DOHH2 (cell line): ENCODE measurements around the gene EBNA1BP2.

Source experiments
- CTCF ChIP-seq: fragments of 200-600 bp; sonication (generic); IDR thresholded peaks from one replicate; pipeline ENCODE4 v1.5.1; 2014; ENCODE audit warnings: antibody characterized with exemption, mild to moderate bottlenecking, low read depth, low read length; ENCODE audit not compliant: poor library complexity, severe bottlenecking
- EZH2phosphoT487 ChIP-seq: fragments of 200-600 bp; sonication (generic); IDR thresholded peaks from 2 replicates; pipeline ENCODE4 v1.6.1; 2017; ENCODE audit warnings: borderline replicate concordance, mild to moderate bottlenecking, antibody characterized with exemption, low read length, moderate library complexity, mixed read lengths

GRCh38 chr1:43203859-43204258 lies 31.8 kb upstream of the EBNA1BP2 start:
- TF ChIP-seq CTCF (no peak), EZH2phosphoT487 (no peak)
